Prostate gland (tissue), 2 donors: ENCODE measurements around the gene ANTXR1. TPM values are rescaled to one million over a fixed set of nuclear protein-coding genes. Genes with fewer than 3 reads are reported as not detected.

Experiments
- DNase-seq: peaks from one replicate; pipeline ENCODE4 v3.0.0-alpha.2; 2019; ENCODE audit warnings: low spot score
- H3K27ac ChIP-seq, 2 donors: fragments of 200-600 bp; sonication (generic); 2 replicates each; pipeline ENCODE4 v1.5.1; 2017 to 2019
- H3K27me3 ChIP-seq: fragments of 200-600 bp; sonication (generic); replicated peaks from 2 replicates; pipeline ENCODE4 v1.5.1; 2019; ENCODE audit not compliant: insufficient read depth
- H3K36me3 ChIP-seq, 2 donors: fragments of 200-600 bp; sonication (generic); 1 replicate in 1 of 2; 2 replicates in 1 of 2; pipeline versions ENCODE4 v1.5.1 to v1.8.1; 2017 to 2019
- H3K4me1 ChIP-seq: fragments of 200-600 bp; sonication (generic); replicated peaks from 2 replicates; pipeline ENCODE4 v1.5.1; 2019
- H3K4me3 ChIP-seq, 2 donors: fragments of 200-600 bp; sonication (generic); 2 replicates each; pipeline ENCODE4 v1.5.1; 2017 to 2019
- H3K9me3 ChIP-seq: fragments of 200-600 bp; sonication (generic); 2 replicates; pipeline ENCODE4 v1.5.1; 2017
- POLR2A ChIP-seq: fragments of 450-650 bp; IDR thresholded peaks from one replicate; pipeline ENCODE4 v1.6.1; 2016; ENCODE audit warnings: antibody characterized with exemption, mild to moderate bottlenecking
- POLR2AphosphoS5 ChIP-seq: sonication (generic); formaldehyde crosslinking; IDR thresholded peaks from one replicate; pipeline ENCODE4 v1.6.1; 2017; ENCODE audit warnings: antibody characterized with exemption
- WGBS: methylation state at CpG from one replicate; pipeline ENCODE4 v1.1.5; 2018; 5-methylcytosine and 5-hydroxymethylcytosine counted together
- intact Hi-C: fragments of 100-400 bp; cut with DNase I; formaldehyde crosslinking; loops from one replicate; pipeline ENCODE4 v1.14.2; 2022
- total RNA-seq, 2 donors: library from RNA; depleted of rRNA; stranded (reverse); fragments of >200 nt; gene quantifications; one replicate each; pipeline ENCODE4 v1.1.0, GENCODE V29; 2016
- TF ChIP-seq, protein P1 (sequence below), 4 experiments: fragments of 200-600 bp in 2 of 4; fragments of 450-650 bp in 2 of 4; sonication (generic) in 2 of 4; IDR thresholded peaks; 1 replicate in 3 of 4; 2 replicates in 1 of 4; pipeline ENCODE4 v1.5.1; 2016 to 2019; ENCODE audit warnings: antibody characterized with exemption in 4 of 4, mild to moderate bottlenecking in 2 of 4, moderate library complexity in 2 of 4

Gene ANTXR1
- total RNA-seq, 2 donors from 2014 or later, result 25.8 to 48.7 TPM

DNA sequence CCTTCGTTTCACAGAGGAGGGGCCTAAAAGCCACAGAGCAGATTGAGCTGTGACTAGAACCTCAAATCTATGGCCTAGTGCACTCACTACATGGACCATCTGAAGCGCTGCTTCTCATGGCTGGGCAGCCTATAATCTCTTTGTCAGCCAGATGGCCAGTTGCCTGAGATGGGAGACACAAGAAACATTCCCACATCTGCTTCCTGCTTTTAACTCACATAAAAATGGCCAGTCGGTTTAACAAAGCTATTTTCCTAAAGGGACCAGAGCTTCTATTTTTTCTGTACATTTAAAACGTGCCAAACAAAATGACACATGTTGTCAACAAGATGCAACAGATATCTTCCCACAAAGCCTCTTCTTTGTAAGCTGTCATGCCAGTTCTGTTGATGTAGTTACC, 200.2 kb downstream of the ANTXR1 start:
- no peak overlapping the region for H3K27ac ChIP-seq

GRCh38 chr2:69213782-69214181, 200.8 kb downstream of the ANTXR1 start:
- Histone ChIP-seq H3K36me3 (no peaks in the 10 kb centered on the region), H3K4me3 (no peak overlapping the region), H3K27ac (no peak overlapping the region), H3K4me1 (no peaks in the 10 kb centered on the region), H3K9me3 (no peaks in the 10 kb centered on the region), H3K27me3 (no peaks in the 10 kb centered on the region)
- WGBS, result 88% methylated on average over 4 of the region's 4 CpGs
- DNase-seq, result no peak
- TF ChIP-seq POLR2AphosphoS5 (no peak), POLR2A (no peak)
- TF ChIP-seq, protein P1, sequence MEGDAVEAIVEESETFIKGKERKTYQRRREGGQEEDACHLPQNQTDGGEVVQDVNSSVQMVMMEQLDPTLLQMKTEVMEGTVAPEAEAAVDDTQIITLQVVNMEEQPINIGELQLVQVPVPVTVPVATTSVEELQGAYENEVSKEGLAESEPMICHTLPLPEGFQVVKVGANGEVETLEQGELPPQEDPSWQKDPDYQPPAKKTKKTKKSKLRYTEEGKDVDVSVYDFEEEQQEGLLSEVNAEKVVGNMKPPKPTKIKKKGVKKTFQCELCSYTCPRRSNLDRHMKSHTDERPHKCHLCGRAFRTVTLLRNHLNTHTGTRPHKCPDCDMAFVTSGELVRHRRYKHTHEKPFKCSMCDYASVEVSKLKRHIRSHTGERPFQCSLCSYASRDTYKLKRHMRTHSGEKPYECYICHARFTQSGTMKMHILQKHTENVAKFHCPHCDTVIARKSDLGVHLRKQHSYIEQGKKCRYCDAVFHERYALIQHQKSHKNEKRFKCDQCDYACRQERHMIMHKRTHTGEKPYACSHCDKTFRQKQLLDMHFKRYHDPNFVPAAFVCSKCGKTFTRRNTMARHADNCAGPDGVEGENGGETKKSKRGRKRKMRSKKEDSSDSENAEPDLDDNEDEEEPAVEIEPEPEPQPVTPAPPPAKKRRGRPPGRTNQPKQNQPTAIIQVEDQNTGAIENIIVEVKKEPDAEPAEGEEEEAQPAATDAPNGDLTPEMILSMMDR (IDR thresholded peaks at IDR 0.05), result no peak
- intact Hi-C loops, result no loop called here

More for the DNA sequence above, 200.2 kb downstream of the ANTXR1 start:
- Histone ChIP-seq H3K4me1 (no peaks in the 10 kb centered on the region), H3K9me3 (no peaks in the 10 kb centered on the region), H3K4me3 (no peak overlapping the region), H3K36me3 (no peaks in the 10 kb centered on the region), H3K27me3 (no peaks in the 10 kb centered on the region)
- DNase-seq, result no peak
- 19% methylated on average over 4 of the region's 4 CpGs for WGBS
- intact Hi-C loops, result no loop called here
- TF ChIP-seq POLR2A (no peak), POLR2AphosphoS5 (no peak)
- TF ChIP-seq, protein P1 (IDR thresholded peaks at IDR 0.05), result no peak

DNA sequence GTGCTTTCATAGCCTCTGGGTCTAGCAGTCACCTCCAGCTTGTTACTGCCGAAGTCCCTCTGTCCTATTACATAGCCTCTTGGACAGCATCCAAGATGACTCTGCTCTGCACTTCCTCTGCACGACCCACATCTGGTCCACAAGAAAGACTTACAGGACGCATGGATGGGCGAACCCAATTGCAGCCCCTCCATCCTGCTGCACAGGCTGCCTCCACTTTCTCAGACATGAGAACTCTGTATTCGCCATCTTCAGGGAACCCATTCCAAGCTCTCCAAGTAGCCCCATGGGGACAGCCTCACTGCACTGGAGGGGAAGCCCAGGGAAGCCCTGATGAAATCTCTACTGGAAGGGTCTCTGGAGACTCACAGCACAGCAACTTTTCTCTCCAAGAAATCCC, 201.9 kb downstream of the ANTXR1 start:
- H3K27me3 ChIP-seq, result no peaks in the 10 kb centered on the region
- no peak overlapping the region for H3K4me3 ChIP-seq
- intact Hi-C loops, result no loop called here
- no peaks in the 10 kb centered on the region for H3K4me1 ChIP-seq
- H3K36me3 ChIP-seq, result no peaks in the 10 kb centered on the region
- H3K27ac ChIP-seq, result no peak overlapping the region
- no peaks in the 10 kb centered on the region for H3K9me3 ChIP-seq
- DNase-seq, result no peak
- TF ChIP-seq POLR2A (no peak), POLR2AphosphoS5 (no peak)
- TF ChIP-seq, protein P1 (IDR thresholded peaks at IDR 0.05), result no peak
- WGBS, result 66% methylated on average over 5 of the region's 5 CpGs

GRCh38 chr2:69216535-69217332, 203.8 kb downstream of the ANTXR1 start:
- H3K27me3 ChIP-seq, result peaks cover under 1% of the 10 kb centered on the region
- TF ChIP-seq, protein P1 (IDR thresholded peaks at IDR 0.05), result no peak
- TF ChIP-seq POLR2AphosphoS5, result no peak
- TF ChIP-seq POLR2A, result no peak
- H3K36me3 ChIP-seq, result no peaks in the 10 kb centered on the region
- 43% methylated on average over 4 of the region's 4 CpGs for WGBS
- no peak for DNase-seq
- no peaks in the 10 kb centered on the region for H3K4me1 ChIP-seq
- intact Hi-C loops, result no loop called here
- no peak overlapping the region for H3K27ac ChIP-seq
- H3K4me3 ChIP-seq, result no peak overlapping the region
- no peaks in the 10 kb centered on the region for H3K9me3 ChIP-seq
